HEK293T (cell line): ENCODE results near the gene TMTC3.

Source experiments
- FOXK2 ChIP-seq: fragments of 450-650 bp; IDR thresholded peaks from 2 replicates; pipeline ENCODE4 v1.6.1; 2016; ENCODE audit warnings: mild to moderate bottlenecking
- SP1 ChIP-seq: fragments of 450-650 bp; IDR thresholded peaks from 2 replicates; pipeline ENCODE4 v1.6.1; 2017

- TF ChIP-seq SP1 (no peak), FOXK2 (no peak)
Measured at GRCh38 chr12:88093573-88093972, 48.5 kb upstream of the TMTC3 start.
